Measurements from ENCODE around the gene CD274. TPM values are rescaled to one million over a fixed set of nuclear protein-coding genes. Genes with fewer than 3 reads are reported as not detected.

The CD274 gene
- total and polyA plus RNA-seq, 2 of the 8 experiments (the other 6 are each of a cell fraction or from before 2014, with no cell fraction given): 0.08 to 0.15 TPM

GRCh38 chr9:5450359-5451091 lies at the start of gene CD274 (continued):
- TF ChIP-seq RFX5 (IDR thresholded peaks at IDR 0.05; ENCODE audit: borderline replicate concordance, low read depth, low read length): no peak
- TF ChIP-seq SIN3A (conservative IDR thresholded peaks at IDR 0.05 in 1 of 2, IDR thresholded peaks at IDR 0.05 in 1 of 2; ENCODE audit: low read depth in 1 of 2, low read length in 2 of 2): 0 out of 4 replicates have a peak, but pooled peaks of 1 of the 2 experiments have one; percentile 74
- no peak for TF ChIP-seq ATF2 (IDR thresholded peaks at IDR 0.05; ENCODE audit: low read length)
- TF ChIP-seq CREB1 (IDR thresholded peaks at IDR 0.05): peak; percentile 52; the same call in 1 of the 2 replicates
- TF ChIP-seq PHF8 (conservative IDR thresholded peaks at IDR 0.05; ENCODE audit: low read depth, low read length): no peak
- no peak for TF ChIP-seq USF2 (IDR thresholded peaks at IDR 0.05; ENCODE audit: low read length)
- no peak for TF ChIP-seq SIX5 (IDR thresholded peaks at IDR 0.05; ENCODE audit: low read depth, low read length)
- TF ChIP-seq SRF (IDR thresholded peaks at IDR 0.05; ENCODE audit: low read depth, low read length): no peak
- peak; percentile 60; the same call in 1 of the 2 replicates for TF ChIP-seq EGR1 (IDR thresholded peaks at IDR 0.05; ENCODE audit: borderline replicate concordance, low read depth, low read length)
- TF ChIP-seq POLR2AphosphoS5 (IDR thresholded peaks at IDR 0.05; ENCODE audit: low read depth, low read length): no peak
- TF ChIP-seq TBP (IDR thresholded peaks at IDR 0.05; ENCODE audit: low read depth, low read length): peak; percentile 83
- 0 out of 2 replicates have a peak, but pooled peaks have one; percentile 30 for TF ChIP-seq SP4 (IDR thresholded peaks at IDR 0.05; ENCODE audit: low read length)
- TF ChIP-seq KDM4A (IDR thresholded peaks at IDR 0.05; ENCODE audit: low read depth, low read length, severe bottlenecking): no peak
- no peak for TF ChIP-seq JUN (IDR thresholded peaks at IDR 0.05; ENCODE audit: low read depth, low read length)
- TF ChIP-seq KDM1A (IDR thresholded peaks at IDR 0.05; ENCODE audit: borderline replicate concordance, low read length): no peak
- peak; percentile 54 for TF ChIP-seq RBBP5 (IDR thresholded peaks at IDR 0.05; ENCODE audit: borderline replicate concordance, low read depth, low read length)
- TF ChIP-seq SUZ12 (IDR thresholded peaks at IDR 0.05; ENCODE audit: low read length): no peak
- TF ChIP-seq HDAC6 (IDR thresholded peaks at IDR 0.05; ENCODE audit: low read depth, low read length): no peak
- TF ChIP-seq NANOG (IDR thresholded peaks at IDR 0.05; ENCODE audit: insufficient read depth, low read depth, low read length, poor library complexity, severe bottlenecking): peak; percentile 40
